GM18520 (cell line): Measurements from ENCODE around the gene PIMREG.
"Not testable (repeated sequence)": the region's sequence is repeated elsewhere in the genome, so short reads cannot be mapped to it uniquely, and the experiment has no call there.

Source experiments
- ATAC-seq: cut with Tn5 transposase; IDR thresholded peaks from one replicate; pipeline ENCODE4 v1.9.1; 2021; ENCODE audit not compliant: unreplicated experiment

PIMREG gene

DNA sequence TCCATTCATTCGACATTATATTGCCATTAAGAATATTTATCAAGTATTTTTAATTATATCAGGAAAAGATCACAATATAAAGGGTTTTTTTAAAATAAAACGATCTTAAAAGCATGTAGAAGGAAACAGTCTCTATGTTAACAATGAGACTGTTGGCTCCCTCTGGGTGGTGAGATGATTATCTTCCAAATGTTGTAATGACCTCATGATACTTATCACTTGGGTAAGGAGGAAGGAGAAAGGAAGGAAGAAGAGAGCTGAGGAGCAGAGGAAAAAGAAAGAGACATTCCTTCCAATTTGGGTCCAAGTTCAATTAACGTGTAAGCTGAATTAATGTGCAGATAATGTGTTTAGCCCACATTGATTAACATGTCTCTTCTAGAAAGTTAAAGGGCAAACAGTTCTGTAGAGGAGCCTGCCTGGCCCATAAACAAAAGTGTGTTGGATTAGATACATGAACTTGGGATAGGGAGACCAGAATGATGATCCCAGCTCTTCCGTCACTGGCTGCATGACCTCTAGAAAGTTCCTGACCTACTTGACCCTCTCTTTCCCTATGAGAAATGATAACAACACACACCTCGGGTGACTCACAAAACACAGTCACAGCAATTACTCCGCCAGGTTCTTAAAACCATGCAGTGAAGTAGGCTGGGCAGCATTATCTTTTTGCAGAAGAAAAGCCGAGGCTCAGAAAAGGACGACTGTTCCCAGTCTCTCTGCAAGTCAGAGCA, 32.0 kb downstream of the PIMREG start:
- no peak for ATAC-seq

DNA sequence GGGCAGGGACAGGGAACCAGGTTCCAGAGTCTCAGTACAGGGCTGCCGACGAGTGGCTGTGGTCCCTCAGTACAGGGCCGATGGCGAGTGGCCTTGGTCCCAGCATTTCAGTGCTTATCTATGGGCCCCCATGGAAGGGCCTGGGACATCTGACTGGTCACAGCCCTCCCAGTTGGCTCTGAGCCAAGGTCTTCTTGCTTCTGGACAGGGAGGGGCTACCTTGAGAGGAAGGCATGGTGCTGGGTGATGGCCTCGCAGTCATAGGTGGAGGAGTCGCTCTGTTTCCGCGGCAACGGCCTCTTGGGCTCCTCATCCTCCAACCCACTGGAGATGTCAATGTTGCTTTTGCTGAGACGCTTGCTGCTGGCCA, 32.5 kb downstream of the PIMREG start:
- ATAC-seq: no peak

DNA sequence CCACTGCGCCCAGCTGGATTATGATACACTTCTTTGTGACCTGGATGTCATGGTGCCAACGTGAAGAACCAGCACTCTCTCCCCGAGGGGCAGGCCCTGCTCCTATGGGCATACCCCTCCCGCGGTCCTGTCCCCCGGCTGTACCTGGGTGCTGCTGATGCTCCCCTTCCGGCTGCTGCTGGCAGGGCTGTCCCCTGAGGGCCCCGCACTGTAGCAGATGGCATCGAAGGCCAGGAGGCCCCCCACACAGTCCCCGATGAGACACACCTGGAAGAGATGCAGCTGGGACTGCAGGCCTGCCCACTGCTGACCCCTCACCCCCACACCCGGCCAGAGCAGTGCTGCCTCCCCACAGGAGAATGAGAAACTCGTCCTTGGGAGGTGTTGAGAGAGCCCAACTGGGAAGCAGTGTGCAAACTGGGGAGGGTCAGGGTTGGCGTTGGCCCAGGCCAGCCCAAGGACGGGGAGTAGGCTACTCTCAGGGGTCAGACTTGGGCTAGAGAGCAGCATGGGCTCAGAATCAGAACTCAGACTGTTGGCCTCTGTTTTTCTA, 33.7 kb downstream of the PIMREG start:
- no peak for ATAC-seq

DNA sequence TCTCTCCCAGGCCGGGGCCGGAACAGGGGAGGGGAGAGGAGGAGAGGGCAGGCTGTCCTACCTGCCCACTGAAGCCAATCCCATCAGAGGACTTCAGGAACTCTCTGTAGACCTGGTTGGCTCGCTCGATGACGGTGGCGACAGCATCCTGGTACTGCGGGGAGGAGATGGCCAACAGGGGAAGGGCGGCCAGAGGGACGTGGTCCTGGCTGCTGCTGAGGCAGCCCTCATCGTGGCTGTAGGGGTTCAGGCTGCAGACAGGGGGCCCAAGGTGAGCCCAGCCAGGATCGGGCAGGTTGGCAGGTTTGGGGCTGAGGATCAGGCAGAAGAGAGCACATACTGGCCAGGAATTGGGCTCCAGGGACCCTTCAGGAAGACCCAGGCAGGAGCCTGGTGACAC, 34.2 kb downstream of the PIMREG start:
- ATAC-seq: no peak

DNA sequence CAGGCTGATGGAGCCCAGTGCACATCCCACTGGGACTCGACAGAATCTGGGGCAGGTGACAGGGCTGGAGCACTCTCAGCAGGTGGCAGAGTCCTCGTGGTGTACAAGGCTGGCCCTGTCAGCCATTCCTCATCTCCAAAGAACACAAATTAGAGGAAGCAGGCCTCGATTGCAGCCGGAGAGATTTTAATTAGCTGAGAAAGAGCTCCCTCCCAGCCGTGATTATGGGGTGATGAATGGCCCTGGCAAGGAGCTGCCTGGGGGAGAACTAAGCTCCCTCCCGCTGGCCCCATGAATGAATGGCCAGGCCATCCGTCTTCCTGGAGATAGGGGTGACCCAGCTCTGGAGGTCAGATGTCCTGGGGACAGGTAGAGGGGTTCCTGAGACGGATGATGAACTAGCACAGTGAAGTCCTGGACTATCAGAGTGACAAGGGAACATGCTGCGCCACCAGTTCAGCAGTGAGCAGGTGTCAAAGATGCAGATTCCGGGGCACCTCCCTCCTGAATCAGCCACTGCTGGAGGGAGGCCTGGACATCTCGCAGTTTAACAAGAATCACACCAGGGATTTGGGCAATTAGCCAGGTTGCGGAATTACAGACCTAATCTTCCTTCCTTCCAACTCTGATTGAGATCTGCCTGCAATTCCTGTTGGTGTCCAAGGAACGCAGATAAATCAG, 35.5 kb downstream of the PIMREG start:
- no peak for ATAC-seq

DNA sequence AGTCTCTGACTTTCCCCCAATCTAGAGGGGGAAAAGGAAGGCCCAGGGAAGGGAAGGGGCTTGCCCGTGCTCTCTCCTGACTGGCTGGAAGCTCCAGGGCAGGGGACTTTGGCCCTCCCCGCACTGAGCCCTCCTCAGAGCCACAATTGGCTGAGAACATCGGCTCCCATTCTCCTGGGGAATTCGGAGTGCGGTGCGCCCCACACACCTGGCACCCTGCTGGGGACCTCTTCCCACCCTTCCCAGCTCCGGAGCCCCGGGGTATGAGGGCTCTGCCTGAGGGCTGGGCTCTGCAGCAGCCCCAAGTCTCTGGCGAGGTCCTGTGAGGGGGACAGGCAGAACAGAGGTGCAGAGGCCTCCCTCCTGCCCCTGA, 36.0 kb downstream of the PIMREG start:
- ATAC-seq: no peak

DNA sequence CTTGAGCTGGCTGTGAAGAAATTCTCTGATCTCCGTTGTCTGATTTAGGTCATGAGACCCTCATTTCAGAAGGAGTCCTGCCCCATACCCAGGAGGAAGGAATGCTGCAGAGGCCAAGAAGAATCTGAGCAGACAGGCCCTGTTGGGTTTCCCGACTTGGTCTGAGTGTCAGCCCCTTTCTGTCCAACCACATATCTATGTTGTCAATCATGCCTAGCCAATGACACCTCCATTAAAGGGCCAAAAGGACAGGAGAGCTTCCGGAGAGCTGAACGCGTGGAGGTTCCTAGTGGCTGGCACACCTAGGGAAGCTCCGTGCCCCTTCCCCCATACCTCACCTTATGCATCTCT, 37.8 kb downstream of the PIMREG start:
- no peak for ATAC-seq

DNA sequence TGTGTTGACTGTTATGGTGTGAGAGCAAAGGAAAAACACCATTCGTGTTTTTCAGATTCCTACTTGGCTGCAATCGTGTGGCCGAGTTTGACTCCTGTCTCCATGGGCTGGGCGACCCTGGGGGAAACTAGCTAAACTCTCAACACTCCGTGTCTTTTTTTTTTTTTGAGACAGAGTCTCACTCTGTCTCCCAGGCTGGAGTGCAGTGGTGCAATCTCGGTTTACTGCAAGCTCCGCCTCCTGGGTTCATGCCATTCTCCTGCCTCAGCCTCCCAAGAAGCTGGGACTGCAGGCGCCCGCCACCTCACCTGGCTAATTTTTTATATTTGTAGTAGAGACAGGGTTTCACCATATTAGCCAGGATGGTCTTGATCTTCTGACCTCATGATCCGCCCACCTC, 38.5 kb downstream of the PIMREG start:
- not testable (repeated sequence) for ATAC-seq

DNA sequence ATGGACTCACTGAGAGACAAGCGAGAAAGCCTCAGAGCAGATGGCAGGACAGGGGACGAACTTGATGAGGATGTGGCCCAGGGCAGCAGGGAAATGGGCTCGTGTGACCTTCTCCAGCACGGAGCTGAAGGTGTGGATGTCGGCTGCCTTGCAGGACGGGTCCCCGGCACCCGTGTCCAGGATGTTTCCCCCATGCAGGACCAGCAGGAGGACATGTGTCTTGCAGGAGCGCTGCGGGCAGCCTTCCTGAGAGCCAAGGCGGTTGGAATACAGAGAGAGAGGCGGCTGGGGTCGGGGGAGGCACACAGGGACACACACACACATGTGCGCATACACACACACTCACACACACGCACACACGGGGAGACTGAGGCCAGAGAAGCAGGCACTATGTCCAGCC, 39.3 kb downstream of the PIMREG start:
- ATAC-seq: no peak

DNA sequence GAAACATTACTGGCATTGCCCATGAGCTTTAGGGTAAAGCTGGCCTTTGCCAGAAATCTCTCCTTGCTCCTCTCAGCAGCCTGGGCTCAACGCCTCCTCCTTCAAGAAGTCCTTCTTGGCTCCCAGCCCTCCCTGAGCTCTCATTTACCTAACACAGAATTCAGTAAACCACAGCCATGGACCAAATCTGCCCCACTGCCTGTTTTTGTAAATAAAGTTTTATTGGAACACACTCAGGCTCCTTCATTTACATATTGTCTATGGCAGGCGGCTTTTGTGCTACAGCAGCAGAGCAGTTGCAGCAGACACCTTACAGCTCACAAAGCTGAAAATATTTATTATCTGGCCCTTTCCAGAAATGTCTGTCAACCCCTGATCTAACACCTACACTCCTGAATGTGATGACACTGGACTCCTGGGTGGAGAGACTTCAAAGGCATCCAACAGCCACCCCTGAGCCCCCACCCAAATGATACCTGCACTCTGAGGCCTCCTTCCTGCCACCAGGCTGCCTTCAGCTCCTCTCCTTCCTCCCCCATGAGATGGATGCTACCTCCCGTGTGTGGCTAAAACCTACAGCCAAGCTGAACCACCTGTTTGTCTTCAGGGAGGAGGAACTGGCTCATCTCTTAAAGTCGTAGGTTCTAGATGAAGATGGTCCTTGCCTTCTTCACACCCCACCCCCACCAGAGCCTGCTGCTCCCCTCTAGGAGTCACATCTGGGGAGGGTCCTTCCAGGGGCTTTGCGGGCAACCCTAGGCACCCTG, 41.6 kb downstream of the PIMREG start:
- no peak for ATAC-seq

DNA sequence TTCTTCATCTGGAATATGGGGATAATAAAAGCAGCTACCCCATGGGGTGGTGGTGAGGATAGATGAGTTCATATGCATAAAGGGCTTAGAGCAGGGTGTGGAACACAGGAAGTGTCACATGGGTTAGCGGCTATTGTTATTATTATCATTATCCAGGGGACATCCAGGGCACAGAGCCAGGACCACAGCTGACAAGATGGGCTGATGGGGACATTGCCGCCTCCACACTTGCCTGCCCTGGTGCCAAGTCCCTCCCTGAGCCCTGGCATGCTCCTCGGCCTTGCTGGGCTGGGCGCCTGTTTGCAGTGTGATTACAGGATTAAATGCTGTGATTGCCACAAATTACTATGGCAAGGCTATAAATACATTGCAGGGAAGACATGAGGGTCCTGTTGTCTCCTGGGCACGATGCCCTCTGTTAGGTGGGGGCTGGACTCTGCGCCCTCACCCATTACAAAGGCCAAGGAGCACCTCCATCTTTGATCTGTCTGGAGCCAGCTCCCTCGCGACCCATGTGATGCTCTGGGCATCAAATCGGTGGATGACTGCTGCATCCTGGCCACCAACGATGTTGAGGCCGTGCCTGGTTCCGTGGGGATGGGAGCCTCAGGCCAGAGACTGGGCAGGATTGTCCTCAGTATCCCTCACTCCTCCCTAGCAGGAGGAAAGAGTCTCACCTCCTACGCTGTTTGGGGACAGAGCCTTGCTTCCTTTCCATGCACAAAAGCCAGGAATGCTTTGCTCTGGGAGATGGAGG, 43.2 kb downstream of the PIMREG start:
- no peak for ATAC-seq

DNA sequence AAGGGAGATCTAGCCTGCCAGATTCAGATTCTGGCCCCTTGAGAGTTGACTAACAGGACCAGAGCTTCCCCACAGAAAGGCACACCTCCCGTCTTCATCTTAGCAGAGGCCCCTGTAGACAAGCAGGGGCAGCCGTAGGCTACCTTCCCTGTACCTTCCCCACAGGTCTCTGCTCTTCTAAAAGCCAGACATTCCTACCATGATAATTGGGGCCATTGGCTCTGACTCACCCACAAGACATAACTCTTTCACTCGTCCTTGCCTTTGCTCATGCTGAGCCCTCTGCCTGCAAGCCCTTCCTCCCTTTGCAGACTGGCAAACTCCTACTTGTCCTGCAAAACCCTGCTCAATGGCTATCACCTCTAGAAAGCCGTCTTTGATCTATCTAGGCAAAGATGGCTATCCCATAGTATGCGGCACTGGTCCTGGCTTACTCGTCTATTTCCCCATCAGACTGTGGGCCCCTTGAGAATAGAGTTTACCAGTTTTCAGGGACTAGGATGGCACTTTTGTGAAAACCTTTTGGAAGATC, 43.8 kb downstream of the PIMREG start:
- no peak for ATAC-seq

DNA sequence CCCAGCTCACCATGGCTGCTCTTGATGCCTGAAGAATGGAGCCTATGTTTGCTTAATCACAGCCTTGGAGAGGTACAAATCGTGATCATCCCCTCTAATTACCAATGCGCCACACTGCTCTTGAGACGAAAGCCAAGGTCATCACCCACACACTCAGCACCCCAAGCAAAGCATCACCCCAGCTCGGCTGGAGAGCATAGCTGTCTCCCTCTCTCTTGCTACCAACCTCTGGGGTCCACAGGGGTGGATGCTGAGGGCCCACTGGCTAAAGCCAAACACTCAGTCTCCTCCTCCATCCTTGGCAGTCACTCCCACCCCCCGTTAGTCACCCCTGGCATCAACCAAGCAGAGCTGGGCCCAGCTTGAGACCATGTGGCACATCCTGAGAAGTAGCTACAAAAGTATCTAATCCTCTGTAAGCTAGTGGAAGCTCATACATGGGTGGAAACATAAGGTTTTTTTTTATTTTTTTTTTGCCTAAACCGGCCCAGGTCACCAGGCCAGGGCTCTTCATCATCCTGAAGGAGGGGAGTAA, 44.8 kb downstream of the PIMREG start:
- no peak for ATAC-seq

DNA sequence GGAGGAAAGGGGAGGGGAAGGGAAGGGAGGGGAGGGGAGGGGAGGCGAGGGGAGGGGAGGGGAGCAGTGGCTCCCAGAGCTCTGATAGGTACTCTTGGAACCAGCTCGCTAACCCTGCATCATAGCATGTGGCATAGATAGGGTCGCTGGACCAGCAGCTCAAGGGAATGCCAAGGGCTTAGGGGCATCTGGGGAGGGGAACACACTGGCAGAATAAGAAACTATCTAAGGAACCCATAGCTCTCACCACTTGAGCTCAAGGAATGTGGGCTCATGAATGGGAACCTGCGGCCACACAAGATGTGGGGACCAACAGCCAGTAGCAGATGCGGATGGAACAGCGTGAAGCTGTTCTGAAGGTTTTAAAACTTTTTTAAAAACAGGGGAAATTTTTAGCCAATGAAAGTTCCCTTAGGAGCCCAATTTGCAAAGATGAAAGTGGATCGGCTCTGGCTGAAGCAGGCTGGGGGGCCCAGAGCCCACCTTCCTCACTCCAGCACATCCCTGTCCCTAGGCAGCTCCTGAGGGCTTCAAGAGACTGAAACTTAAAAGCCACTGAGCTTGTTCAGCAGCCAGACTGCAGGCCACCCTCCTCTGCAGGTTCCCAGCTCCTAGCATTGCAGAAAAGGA, 46.9 kb downstream of the PIMREG start:
- no peak for ATAC-seq

DNA sequence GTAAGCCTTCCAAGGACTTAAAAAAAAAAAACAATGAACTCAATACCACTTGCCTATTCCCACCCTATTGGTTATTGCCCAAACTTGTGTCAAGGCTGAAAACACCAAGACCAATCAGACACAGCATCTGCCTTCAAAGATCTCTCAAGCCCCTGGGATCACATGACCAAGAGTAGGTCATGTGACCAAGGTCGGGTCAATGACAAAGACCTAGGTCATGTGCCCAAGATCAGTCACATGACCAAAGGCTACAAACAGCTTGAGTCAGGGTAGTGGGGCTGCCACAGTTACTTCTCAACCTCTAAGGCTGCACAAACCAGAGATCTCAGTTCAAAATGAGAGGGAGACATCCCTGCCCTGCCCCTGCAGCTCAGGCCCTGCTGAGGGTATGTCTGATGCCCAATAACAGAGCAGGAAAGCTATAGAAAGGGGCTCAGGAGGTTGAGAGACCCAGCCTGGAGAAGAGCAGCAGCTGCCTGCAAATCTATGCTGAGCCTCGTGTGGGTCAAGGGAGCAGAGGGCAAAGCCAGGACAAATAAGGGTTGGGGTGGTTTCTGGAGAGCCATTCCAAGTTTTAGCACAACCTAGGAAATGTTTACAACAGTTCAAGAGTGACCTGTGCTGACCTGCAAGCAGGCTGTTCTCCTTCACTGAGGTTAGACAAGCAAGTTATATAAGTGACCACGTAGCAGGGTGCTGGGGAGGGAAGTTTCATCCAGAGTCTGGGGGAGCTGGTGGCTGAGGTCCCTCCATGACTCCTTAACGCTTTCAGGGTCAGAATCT, 48.8 kb downstream of the PIMREG start:
- no peak for ATAC-seq

DNA sequence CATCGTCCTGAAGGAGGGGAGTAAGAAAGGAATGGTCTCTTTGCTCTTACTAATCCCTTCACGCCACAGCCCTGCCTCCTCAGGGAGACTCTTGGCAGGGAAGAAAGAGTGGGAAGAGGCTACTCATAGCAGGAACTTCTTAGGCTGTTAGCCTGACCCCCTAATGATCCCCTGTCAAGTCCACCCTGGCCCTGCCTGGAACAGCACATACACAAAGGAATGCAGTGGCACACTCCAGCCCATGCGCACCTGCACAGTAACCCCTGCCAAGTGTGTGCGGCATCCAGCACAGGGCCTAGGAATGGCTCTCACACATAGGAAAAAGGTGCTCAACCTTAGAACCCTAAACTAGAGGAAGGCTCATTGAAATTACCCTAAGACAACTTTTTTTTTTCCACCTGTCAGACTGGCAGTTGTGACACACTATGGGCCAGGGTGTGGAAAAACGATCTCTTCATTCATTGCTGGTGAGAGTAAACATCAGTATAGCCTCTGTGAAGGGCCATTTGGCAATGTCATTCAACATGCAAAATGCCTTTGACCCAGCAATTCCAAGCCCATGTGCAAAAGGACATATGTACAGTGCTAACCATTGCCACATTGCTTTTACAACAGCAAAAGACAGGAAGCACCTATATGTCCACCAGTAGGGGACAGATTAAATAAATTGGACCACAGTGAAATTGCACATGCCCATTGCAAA, 50.1 kb downstream of the PIMREG start:
- no peak for ATAC-seq

DNA sequence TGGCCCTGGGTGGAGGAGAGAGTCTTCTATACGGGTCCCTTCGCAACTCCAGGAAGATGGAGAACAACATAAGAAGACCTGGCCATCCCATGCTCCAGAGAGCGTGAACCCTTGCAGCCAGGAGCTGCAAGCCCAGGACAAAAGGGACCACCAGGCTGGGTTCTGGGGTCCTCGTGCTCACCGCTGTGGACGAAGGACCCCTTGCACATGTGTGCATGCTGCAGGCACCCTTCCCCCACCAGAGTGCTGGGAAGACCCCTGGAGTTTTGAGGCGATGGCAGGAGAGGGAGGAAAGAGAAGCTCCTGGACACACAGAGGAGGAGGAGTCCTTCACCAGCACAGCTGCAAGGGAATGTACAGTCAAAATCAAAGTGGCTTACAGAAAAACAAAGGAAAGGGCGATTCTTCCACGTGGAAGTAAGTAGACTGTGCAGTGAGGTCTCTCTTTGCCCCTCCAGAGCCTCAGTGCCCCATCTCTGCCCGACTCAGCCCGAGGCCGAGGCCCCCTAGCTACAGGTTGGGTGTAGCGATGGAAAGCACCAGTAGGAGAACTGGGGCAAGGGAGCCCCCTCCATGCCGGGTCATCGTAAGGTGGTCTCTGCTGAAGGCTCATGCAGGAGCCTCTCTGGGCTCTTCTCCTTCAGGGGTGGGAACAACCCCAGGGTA, 51.3 kb downstream of the PIMREG start:
- no peak for ATAC-seq

DNA sequence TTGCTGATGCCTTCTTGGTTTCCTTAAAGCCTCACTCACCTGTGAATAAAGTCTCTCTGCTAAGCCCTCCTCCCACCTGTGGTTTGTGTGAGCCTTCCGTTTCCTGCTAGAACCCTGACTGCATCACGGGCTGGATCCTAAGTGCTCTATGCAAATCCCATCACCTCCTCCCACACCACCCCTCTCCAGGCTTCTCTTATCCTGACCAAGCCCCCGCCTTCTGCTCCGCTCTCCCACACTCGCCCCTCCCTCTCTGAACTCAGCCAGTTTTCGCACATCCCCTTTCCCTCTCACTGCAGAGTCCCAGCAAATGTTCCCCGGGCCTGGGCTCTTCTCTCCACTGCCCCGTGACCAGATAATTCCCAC, 51.8 kb downstream of the PIMREG start:
- ATAC-seq: no peak
